HL-60 (cell line): Measurements from ENCODE around the gene FLRT2.

Experiments used
- DNase-seq, 2 experiments: peaks; one replicate each; pipeline ENCODE4 v3.0.0-alpha.2; 2010 to 2020; ENCODE audit warnings: low read depth in 1 of 2, low spot score in 1 of 2
- H3K27ac ChIP-seq: fragments of 250-450 bp; sonication (Bioruptor Pico); replicated peaks from 2 replicates; pipeline ENCODE4 v1.5.1; 2020; ENCODE audit warnings: mild to moderate bottlenecking, moderate library complexity
- H3K27me3 ChIP-seq: fragments of 250-450 bp; sonication (Bioruptor Pico); 2 replicates; pipeline ENCODE4 v1.5.1; 2021; ENCODE audit warnings: mild to moderate bottlenecking, moderate library complexity; ENCODE audit not compliant: insufficient read depth, poor library complexity, severe bottlenecking
- H3K4me3 ChIP-seq: replicated peaks from 2 replicates; pipeline ENCODE4 v1.5.1; 2011; ENCODE audit warnings: mild to moderate bottlenecking, control low read depth, low read length; ENCODE audit not compliant: insufficient read depth
- CTCF ChIP-seq: IDR thresholded peaks from one replicate; pipeline ENCODE4 v1.5.1; 2011; ENCODE audit warnings: low read length, control low read depth, inconsistent platforms; ENCODE audit not compliant: insufficient read depth
- GABPA ChIP-seq: IDR thresholded peaks from 2 replicates; pipeline ENCODE4 v1.6.1; 2012; ENCODE audit warnings: low read depth
- POLR2AphosphoS5 ChIP-seq: IDR thresholded peaks from 2 replicates; pipeline ENCODE4 v1.6.1; 2012; ENCODE audit warnings: low read depth
- SPI1 ChIP-seq: IDR thresholded peaks from 2 replicates; pipeline ENCODE4 v1.6.1; 2012; ENCODE audit warnings: low read depth, mild to moderate bottlenecking, borderline replicate concordance
- TF ChIP-seq, protein P1 (sequence below): IDR thresholded peaks from 2 replicates; pipeline ENCODE4 v1.6.1; 2012; ENCODE audit warnings: low read depth; ENCODE audit not compliant: insufficient replicate concordance

FLRT2 gene

GRCh38 chr14:85581691-85582090, 51.7 kb downstream of the FLRT2 start:
- Histone ChIP-seq H3K27ac (no peak overlapping the region), H3K4me3 (no peak overlapping the region)
- TF ChIP-seq POLR2AphosphoS5 (no peak), CTCF (no peak), GABPA (no peak), SPI1 (no peak)
- TF ChIP-seq, protein P1, sequence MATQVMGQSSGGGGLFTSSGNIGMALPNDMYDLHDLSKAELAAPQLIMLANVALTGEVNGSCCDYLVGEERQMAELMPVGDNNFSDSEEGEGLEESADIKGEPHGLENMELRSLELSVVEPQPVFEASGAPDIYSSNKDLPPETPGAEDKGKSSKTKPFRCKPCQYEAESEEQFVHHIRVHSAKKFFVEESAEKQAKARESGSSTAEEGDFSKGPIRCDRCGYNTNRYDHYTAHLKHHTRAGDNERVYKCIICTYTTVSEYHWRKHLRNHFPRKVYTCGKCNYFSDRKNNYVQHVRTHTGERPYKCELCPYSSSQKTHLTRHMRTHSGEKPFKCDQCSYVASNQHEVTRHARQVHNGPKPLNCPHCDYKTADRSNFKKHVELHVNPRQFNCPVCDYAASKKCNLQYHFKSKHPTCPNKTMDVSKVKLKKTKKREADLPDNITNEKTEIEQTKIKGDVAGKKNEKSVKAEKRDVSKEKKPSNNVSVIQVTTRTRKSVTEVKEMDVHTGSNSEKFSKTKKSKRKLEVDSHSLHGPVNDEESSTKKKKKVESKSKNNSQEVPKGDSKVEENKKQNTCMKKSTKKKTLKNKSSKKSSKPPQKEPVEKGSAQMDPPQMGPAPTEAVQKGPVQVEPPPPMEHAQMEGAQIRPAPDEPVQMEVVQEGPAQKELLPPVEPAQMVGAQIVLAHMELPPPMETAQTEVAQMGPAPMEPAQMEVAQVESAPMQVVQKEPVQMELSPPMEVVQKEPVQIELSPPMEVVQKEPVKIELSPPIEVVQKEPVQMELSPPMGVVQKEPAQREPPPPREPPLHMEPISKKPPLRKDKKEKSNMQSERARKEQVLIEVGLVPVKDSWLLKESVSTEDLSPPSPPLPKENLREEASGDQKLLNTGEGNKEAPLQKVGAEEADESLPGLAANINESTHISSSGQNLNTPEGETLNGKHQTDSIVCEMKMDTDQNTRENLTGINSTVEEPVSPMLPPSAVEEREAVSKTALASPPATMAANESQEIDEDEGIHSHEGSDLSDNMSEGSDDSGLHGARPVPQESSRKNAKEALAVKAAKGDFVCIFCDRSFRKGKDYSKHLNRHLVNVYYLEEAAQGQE = no peak

DNA sequence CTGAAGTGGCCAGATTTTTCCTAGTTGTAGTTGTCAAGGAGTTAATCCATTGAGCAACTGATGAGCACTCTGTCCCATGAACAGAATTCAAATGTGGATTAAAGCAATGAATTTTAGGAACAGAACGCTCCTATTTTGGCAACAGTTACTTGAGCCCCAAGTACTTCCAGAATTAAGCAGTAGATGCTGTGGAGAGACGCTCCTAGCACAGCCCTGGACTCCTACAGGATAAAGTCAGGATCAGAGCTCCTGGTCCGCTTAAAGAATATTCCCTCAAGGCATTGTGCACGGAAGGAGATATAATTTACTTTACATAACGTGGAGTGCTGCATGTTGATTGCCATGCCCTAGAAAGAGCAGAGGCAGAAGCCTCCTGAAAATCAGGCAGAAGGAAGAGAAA, 53.4 kb downstream of the FLRT2 start:
- no peak for DNase-seq
- TF ChIP-seq POLR2AphosphoS5 = no peak
- no peak for TF ChIP-seq CTCF
- no peak for TF ChIP-seq GABPA
- TF ChIP-seq SPI1 = no peak
- TF ChIP-seq, protein P1 = no peak
- H3K4me3 ChIP-seq = no peak overlapping the region
- H3K27me3 ChIP-seq = no peaks in the 10 kb centered on the region
- H3K27ac ChIP-seq = no peak overlapping the region

More at GRCh38 chr14:85581691-85582090, 51.7 kb downstream of the FLRT2 start:
- H3K27me3 ChIP-seq = no peaks in the 10 kb centered on the region
- DNase-seq = no peak

DNA sequence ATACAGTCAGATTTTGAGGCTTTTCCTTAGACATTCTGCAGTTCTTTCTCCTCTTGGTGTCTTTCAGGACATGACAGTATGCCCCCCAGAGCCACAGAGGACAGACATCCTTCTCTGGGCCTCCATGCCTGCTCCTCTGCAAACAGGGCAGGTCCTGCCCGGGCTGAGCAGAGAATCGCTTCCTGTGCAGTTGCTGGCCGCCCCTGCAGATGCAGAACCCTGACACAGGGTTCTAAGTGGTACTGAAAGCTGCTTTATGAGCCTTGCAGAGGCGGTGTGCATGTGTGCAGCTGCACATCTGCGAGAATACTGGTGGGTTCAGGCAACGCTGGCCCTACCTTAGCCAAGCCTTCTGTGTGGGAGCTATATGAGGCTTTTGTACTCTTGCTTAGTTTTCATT, 54.5 kb downstream of the FLRT2 start:
- no peak overlapping the region for H3K27ac ChIP-seq
- no peak for DNase-seq
- no peak overlapping the region for H3K4me3 ChIP-seq
- TF ChIP-seq CTCF (no peak), POLR2AphosphoS5 (no peak)
- TF ChIP-seq, protein P1 = no peak
- no peaks in the 10 kb centered on the region for H3K27me3 ChIP-seq
